DOHH2 (cell line): ENCODE data around the gene AGRN.

Experiments
- H3F3A ChIP-seq: fragments of 200-600 bp; sonication (generic), shearing (Covaris generic); 2 replicates; pipeline ENCODE4 v1.6.0; 2016; ENCODE audit warnings: antibody characterized with exemption, mild to moderate bottlenecking; ENCODE audit not compliant: control insufficient read depth, insufficient read depth
- H3K27ac ChIP-seq: fragments of 200-600 bp; sonication (generic); 2 replicates; pipeline ENCODE4 v1.5.1; 2014; ENCODE audit warnings: low read depth, mild to moderate bottlenecking, low read length, moderate library complexity
- H3K27me3 ChIP-seq: fragments of 200-600 bp; sonication (generic); 2 replicates; pipeline ENCODE4 v1.6.1; 2014; ENCODE audit warnings: mild to moderate bottlenecking, low read length, mixed read lengths; ENCODE audit not compliant: control insufficient read depth
- H3K36me3 ChIP-seq: fragments of 200-600 bp; sonication (generic); 2 replicates; pipeline ENCODE4 v1.6.1; 2014; ENCODE audit warnings: mild to moderate bottlenecking, low read length, moderate library complexity, mixed read lengths; ENCODE audit not compliant: control insufficient read depth
- H3K4me1 ChIP-seq: fragments of 200-600 bp; sonication (generic); 2 replicates; pipeline ENCODE4 v1.6.1; 2014; ENCODE audit warnings: mild to moderate bottlenecking, low read length, mixed read lengths; ENCODE audit not compliant: control insufficient read depth
- H3K4me2 ChIP-seq: fragments of 200-600 bp; sonication (generic); 2 replicates; pipeline ENCODE4 v1.6.0; 2014; ENCODE audit warnings: mild to moderate bottlenecking, low read length, moderate library complexity
- H3K4me3 ChIP-seq: fragments of 200-600 bp; sonication (generic); 2 replicates; pipeline ENCODE4 v1.5.1; 2014; ENCODE audit warnings: mild to moderate bottlenecking, low read length, mixed read lengths
- H3K79me2 ChIP-seq: fragments of 200-600 bp; sonication (generic); 2 replicates; pipeline ENCODE4 v1.6.1; 2014; ENCODE audit warnings: mild to moderate bottlenecking, low read length, mixed read lengths; ENCODE audit not compliant: control insufficient read depth
- H3K9me2 ChIP-seq: fragments of 200-600 bp; sonication (generic); replicated peaks from 2 replicates; pipeline ENCODE4 v1.6.1; 2014; ENCODE audit warnings: mild to moderate bottlenecking, low read length, mixed read lengths; ENCODE audit not compliant: control insufficient read depth
- H3K9me3 ChIP-seq: fragments of 200-600 bp; sonication (generic); 2 replicates; pipeline ENCODE4 v1.6.1; 2014; ENCODE audit warnings: antibody characterized with exemption, low read length, mixed read lengths; ENCODE audit not compliant: control insufficient read depth, insufficient read depth
- H4K20me1 ChIP-seq: fragments of 200-600 bp; sonication (generic); 2 replicates; pipeline ENCODE4 v1.6.0; 2014; ENCODE audit warnings: low read depth, mild to moderate bottlenecking, antibody characterized with exemption, low read length, moderate library complexity; ENCODE audit not compliant: control insufficient read depth, insufficient read depth
- CTCF ChIP-seq: fragments of 200-600 bp; sonication (generic); IDR thresholded peaks from one replicate; pipeline ENCODE4 v1.5.1; 2014; ENCODE audit warnings: antibody characterized with exemption, mild to moderate bottlenecking, low read depth, low read length; ENCODE audit not compliant: poor library complexity, severe bottlenecking
- EZH2phosphoT487 ChIP-seq: fragments of 200-600 bp; sonication (generic); IDR thresholded peaks from 2 replicates; pipeline ENCODE4 v1.6.1; 2017; ENCODE audit warnings: borderline replicate concordance, mild to moderate bottlenecking, antibody characterized with exemption, low read length, moderate library complexity, mixed read lengths

The AGRN gene

GRCh38 chr1:1031659-1032235 lies 11.8 kb downstream of the AGRN start:
- Histone ChIP-seq H3K4me2 (no peak overlapping the region), H3K79me2 (no peaks in the 10 kb centered on the region), H3K4me3 (no peak overlapping the region), H3K27ac (no peak overlapping the region), H3F3A (no peaks in the 10 kb centered on the region), H3K27me3 (peaks cover 42% of the 10 kb centered on the region), H3K9me3 (no peaks in the 10 kb centered on the region), H3K4me1 (peaks cover 20% of the 10 kb centered on the region), H3K9me2 (no peaks in the 10 kb centered on the region), H3K36me3 (no peaks in the 10 kb centered on the region), H4K20me1 (no peaks in the 10 kb centered on the region; the same call in 1 of the 2 replicates)
- TF ChIP-seq EZH2phosphoT487: no peak
- no peak for TF ChIP-seq CTCF

GRCh38 chr1:1032424-1032823 lies 12.5 kb downstream of the AGRN start:
- Histone ChIP-seq H3K4me2 (peak overlapping the region; percentile 66), H4K20me1 (no peaks in the 10 kb centered on the region; the same call in 1 of the 2 replicates), H3K9me2 (no peaks in the 10 kb centered on the region), H3K79me2 (no peaks in the 10 kb centered on the region), H3K27ac (no peak overlapping the region), H3K27me3 (peaks cover 44% of the 10 kb centered on the region), H3K9me3 (no peaks in the 10 kb centered on the region), H3K36me3 (no peaks in the 10 kb centered on the region), H3F3A (no peaks in the 10 kb centered on the region), H3K4me1 (peaks cover 24% of the 10 kb centered on the region), H3K4me3 (peak overlapping the region; percentile 51)
- TF ChIP-seq EZH2phosphoT487 (no peak), CTCF (no peak)

- Histone ChIP-seq H3F3A (no peaks in the 10 kb centered on the region), H3K36me3 (no peaks in the 10 kb centered on the region), H3K79me2 (no peaks in the 10 kb centered on the region), H3K9me2 (no peaks in the 10 kb centered on the region), H3K4me2 (peak overlapping the region; percentile 66), H4K20me1 (no peaks in the 10 kb centered on the region; the same call in none of the 2 replicates), H3K9me3 (no peaks in the 10 kb centered on the region), H3K4me3 (peak overlapping the region; percentile 51), H3K27me3 (peaks cover 46% of the 10 kb centered on the region), H3K27ac (no peak overlapping the region), H3K4me1 (peaks cover 24% of the 10 kb centered on the region)
- TF ChIP-seq EZH2phosphoT487 (no peak), CTCF (peak; percentile 83)
Measured at GRCh38 chr1:1033009-1033587, 13.2 kb downstream of the AGRN start.
